ENCODE results near the gene CRAT. TPM values are rescaled to one million over a fixed set of nuclear protein-coding genes. Genes with fewer than 3 reads are reported as not detected.

Gene CRAT
- total RNA-seq, 2 donors from 2014 or later, result 17.2 to 17.5 TPM

- Histone ChIP-seq H3K9ac (ENCODE audit: extremely low read depth, low read length, poor library complexity, severe bottlenecking) (no peak overlapping the region), H3K36me3 (ENCODE audit: control insufficient read depth, insufficient read depth, low read length) (peaks cover 44% of the 10 kb centered on the region), H3K27me3 (ENCODE audit: control insufficient read depth, insufficient read depth, low read length, poor library complexity, severe bottlenecking) (no peaks in the 10 kb centered on the region), H3K27ac (ENCODE audit: low read depth, low read length) (peak overlapping the region; percentile 16), H3K4me3 (ENCODE audit: low read length) (peak overlapping the region; percentile 23), H3K4me1 (ENCODE audit: control insufficient read depth, insufficient read depth, low read length) (peaks cover 11% of the 10 kb centered on the region), H3K9me3 (ENCODE audit: control insufficient read depth, low read length) (no peaks in the 10 kb centered on the region)
- no peak overlapping the region for H3K4me3 Mint-ChIP-seq
- H3K27me3 Mint-ChIP-seq (ENCODE audit: insufficient read depth), result no peaks in the 10 kb centered on the region
- DNase-seq, result no peak
- 91 to 93% methylated on average over 7 to 15 of the region's 15 CpGs for WGBS, 2 experiments (ENCODE audit: insufficient coverage in 1 of 2, insufficient read length in 1 of 2)
- peaks cover 38% of the 10 kb centered on the region for H3K4me1 Mint-ChIP-seq
- peaks cover 42% of the 10 kb centered on the region for H3K36me3 Mint-ChIP-seq (ENCODE audit: low read depth)
- H3K27ac Mint-ChIP-seq, result peak overlapping the region; percentile 83
- no peaks in the 10 kb centered on the region for H3K9me3 Mint-ChIP-seq
- TF ChIP-seq CTCF (conservative IDR thresholded peaks at IDR 0.05), result no peak
Observed at GRCh38 chr9:129142138-129142935, 31.7 kb upstream of the CRAT start.

- Mint-ChIP-seq H3K36me3 (ENCODE audit: low read depth) (peaks cover 39% of the 10 kb centered on the region), H3K27me3 (ENCODE audit: insufficient read depth) (no peaks in the 10 kb centered on the region), H3K4me1 (peaks cover 37% of the 10 kb centered on the region), H3K4me3 (peak overlapping the region; percentile 62), H3K9me3 (no peaks in the 10 kb centered on the region), H3K27ac (peak overlapping the region; percentile 97)
- no peaks in the 10 kb centered on the region for H3K9me3 ChIP-seq (ENCODE audit: control insufficient read depth, low read length)
- H3K9ac ChIP-seq (ENCODE audit: extremely low read depth, low read length, poor library complexity, severe bottlenecking), result peak overlapping the region; percentile 96
- no peaks in the 10 kb centered on the region for H3K27me3 ChIP-seq (ENCODE audit: control insufficient read depth, insufficient read depth, low read length, poor library complexity, severe bottlenecking)
- TF ChIP-seq CTCF (conservative IDR thresholded peaks at IDR 0.05), result no peak
- H3K4me1 ChIP-seq (ENCODE audit: control insufficient read depth, insufficient read depth, low read length), result peaks cover 11% of the 10 kb centered on the region
- no peak for DNase-seq
- H3K4me3 ChIP-seq (ENCODE audit: low read length), result peak overlapping the region; percentile 94
- 70 to 71% methylated on average over 9 to 13 of the region's 13 CpGs for WGBS, 2 experiments (ENCODE audit: insufficient coverage in 1 of 2, insufficient read length in 1 of 2)
- peak overlapping the region; percentile 100 for H3K27ac ChIP-seq (ENCODE audit: low read depth, low read length)
- H3K36me3 ChIP-seq (ENCODE audit: control insufficient read depth, insufficient read depth, low read length), result peaks cover 42% of the 10 kb centered on the region
Observed at GRCh38 chr9:129141066-129142041, 30.8 kb upstream of the CRAT start.

GRCh38 chr9:129140397-129141065 is 29.9 kb upstream of the CRAT start:
- DNase-seq, result peak; percentile 85
- H3K36me3 ChIP-seq (ENCODE audit: control insufficient read depth, insufficient read depth, low read length), result peaks cover 40% of the 10 kb centered on the region
- Mint-ChIP-seq H3K4me3 (peak overlapping the region; percentile 62), H3K27ac (peak overlapping the region; percentile 97), H3K9me3 (no peaks in the 10 kb centered on the region), H3K27me3 (ENCODE audit: insufficient read depth) (no peaks in the 10 kb centered on the region), H3K4me1 (peaks cover 33% of the 10 kb centered on the region), H3K36me3 (ENCODE audit: low read depth) (peaks cover 39% of the 10 kb centered on the region)
- H3K27ac ChIP-seq (ENCODE audit: low read depth, low read length), result peak overlapping the region; percentile 100
- H3K4me3 ChIP-seq (ENCODE audit: low read length), result peak overlapping the region; percentile 94
- no peaks in the 10 kb centered on the region for H3K27me3 ChIP-seq (ENCODE audit: control insufficient read depth, insufficient read depth, low read length, poor library complexity, severe bottlenecking)
- no peaks in the 10 kb centered on the region for H3K9me3 ChIP-seq (ENCODE audit: control insufficient read depth, low read length)
- peaks cover 11% of the 10 kb centered on the region for H3K4me1 ChIP-seq (ENCODE audit: control insufficient read depth, insufficient read depth, low read length)
- H3K9ac ChIP-seq (ENCODE audit: extremely low read depth, low read length, poor library complexity, severe bottlenecking), result peak overlapping the region; percentile 96
- 12 to 19% methylated on average over 5 to 8 of the region's 8 CpGs for WGBS, 2 experiments (ENCODE audit: insufficient coverage in 1 of 2, insufficient read length in 1 of 2)
- TF ChIP-seq CTCF (conservative IDR thresholded peaks at IDR 0.05), result no peak
